OCI-LY7 (cell line): ENCODE data around the gene HAUS2. TPM values are rescaled to one million over a fixed set of nuclear protein-coding genes. Genes with fewer than 3 reads are reported as not detected.

Experiments used
- BruUV-seq: library from RNA; stranded (reverse); fragments of 400-500 nt; replicated peaks from 2 replicates; lab custom pipeline; 2021; lab: Mats Ljungman, UMichigan
- CTCF ChIA-PET: fragments of 300-600 bp; sonication (Branson Sonifier 250); formaldehyde crosslinking; loops from one replicate; lab custom pipeline; 2022; ENCODE audit warnings: antibody characterized with exemption; ENCODE audit not compliant: unreplicated experiment; lab: Charles Lee
- POLR2A ChIA-PET: fragments of 300-600 bp; sonication (Branson Sonifier 250); formaldehyde crosslinking; loops from one replicate; lab custom pipeline; 2022; ENCODE audit warnings: antibody characterized with exemption; lab: Charles Lee
- DNase-seq: peaks from one replicate; pipeline ENCODE4 v3.0.0-alpha.2; 2015; ENCODE audit warnings: low spot score
- H2AFZ ChIP-seq: fragments of 200-600 bp; sonication (generic), shearing (Covaris generic); 2 replicates; pipeline ENCODE4 v1.6.1; 2014; ENCODE audit warnings: mild to moderate bottlenecking, antibody characterized with exemption, low read length, moderate library complexity
- H3K27ac ChIP-seq: fragments of 200-600 bp; sonication (generic); 2 replicates; pipeline ENCODE4 v1.5.1; 2014; ENCODE audit warnings: mixed run types, low read depth, mild to moderate bottlenecking, moderate library complexity, low read length, inconsistent platforms; ENCODE audit not compliant: poor library complexity, severe bottlenecking
- H3K36me3 ChIP-seq: fragments of 200-600 bp; sonication (generic); 2 replicates; pipeline ENCODE4 v1.6.1; 2014; ENCODE audit warnings: mild to moderate bottlenecking, antibody characterized with exemption, low read length, moderate library complexity, mixed read lengths; ENCODE audit not compliant: insufficient read depth
- H3K4me1 ChIP-seq: fragments of 200-600 bp; sonication (generic); 2 replicates; pipeline ENCODE4 v1.5.1; 2014; ENCODE audit warnings: mild to moderate bottlenecking, low read length; ENCODE audit not compliant: insufficient read depth, poor library complexity, severe bottlenecking
- H3K4me2 ChIP-seq: fragments of 200-600 bp; sonication (generic); 2 replicates; pipeline ENCODE4 v1.6.1; 2014; ENCODE audit warnings: mild to moderate bottlenecking, low read length
- H3K4me3 ChIP-seq: fragments of 200-600 bp; sonication (generic); 2 replicates; pipeline ENCODE4 v1.5.1; 2014; ENCODE audit warnings: mild to moderate bottlenecking, low read depth, low read length; ENCODE audit not compliant: poor library complexity, severe bottlenecking
- H3K79me2 ChIP-seq: fragments of 200-600 bp; sonication (generic); 2 replicates; pipeline ENCODE4 v1.6.1; 2016; ENCODE audit warnings: low read depth, mild to moderate bottlenecking, low read length, moderate library complexity, mixed read lengths; ENCODE audit not compliant: insufficient read depth
- H3K9me2 ChIP-seq: fragments of 200-600 bp; sonication (generic); 2 replicates; pipeline ENCODE4 v1.6.1; 2016; ENCODE audit warnings: mild to moderate bottlenecking, low read length, mixed read lengths; ENCODE audit not compliant: insufficient read depth
- H3K9me3 ChIP-seq: fragments of 200-600 bp; sonication (generic); 2 replicates; pipeline ENCODE4 v1.6.1; 2014; ENCODE audit warnings: mild to moderate bottlenecking, mixed run types, low read length, mixed read lengths
- H4K20me1 ChIP-seq: fragments of 200-600 bp; sonication (generic); 2 replicates; pipeline ENCODE4 v1.6.1; 2014; ENCODE audit warnings: mild to moderate bottlenecking, antibody characterized with exemption, low read length, moderate library complexity, mixed read lengths; ENCODE audit not compliant: insufficient read depth
- EZH2phosphoT487 ChIP-seq: fragments of 200-600 bp; sonication (generic); IDR thresholded peaks from 2 replicates; pipeline ENCODE4 v1.6.1; 2018; ENCODE audit warnings: low read depth, borderline replicate concordance, mild to moderate bottlenecking, mixed run types, antibody characterized with exemption, low read length, moderate library complexity, mixed read lengths
- intact Hi-C: fragments of 100-400 bp; cut with micrococcal nuclease; formaldehyde crosslinking; loops from one replicate; pipeline ENCODE4 v1.10.0; 2022; ENCODE audit not compliant: unreplicated experiment
- total RNA-seq, 2 experiments: library from RNA; depleted of rRNA in 1 of 2; stranded (reverse); fragments of >200 nt in 1 of 2; shearing (Covaris generic) in 1 of 2; gene quantifications; 2 replicates each; pipeline ENCODE4 v1.2.3, GENCODE V29; 2014 to 2022
- TF ChIP-seq, protein P1 (sequence below): fragments of 200-600 bp; sonication (generic); conservative IDR thresholded peaks from 2 replicates; pipeline ENCODE4 v1.5.1; 2014; ENCODE audit warnings: mild to moderate bottlenecking, antibody characterized with exemption, low read length, moderate library complexity, mixed read lengths

HAUS2 gene
- total RNA-seq, 2 experiments from 2014 or later: 43.7 to 50.4 TPM

DNA sequence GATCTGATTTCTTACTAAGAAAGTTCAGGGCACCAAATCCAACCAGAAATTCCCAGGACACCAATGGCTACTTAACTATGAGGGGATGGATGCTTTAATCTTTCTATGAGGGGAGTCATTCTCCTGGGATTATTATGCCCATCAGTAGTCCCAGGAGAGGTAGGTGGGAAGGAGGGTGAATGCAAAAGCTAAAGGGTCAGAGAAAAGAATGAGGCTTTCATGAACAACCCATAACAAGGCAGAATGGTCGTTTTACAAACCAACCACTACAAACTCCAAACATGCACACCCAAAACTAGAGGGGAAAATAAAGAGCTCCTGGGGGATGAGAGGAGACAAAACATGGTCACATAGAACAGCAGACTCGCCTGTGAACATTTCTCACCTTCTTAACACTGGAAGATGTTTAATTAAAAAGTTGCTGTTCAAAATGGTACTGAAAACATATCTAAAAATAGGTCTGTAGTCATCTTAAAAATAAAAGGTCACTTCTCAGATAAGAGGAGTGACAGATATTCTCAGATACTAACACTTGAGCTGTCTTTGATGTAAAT lies 30.4 kb downstream of the HAUS2 start:
- BruUV-seq: no TSS peak
- Histone ChIP-seq H3K79me2 (peaks cover 11% of the 10 kb centered on the region; the same call in 1 of the 2 replicates), H3K36me3 (no peaks in the 10 kb centered on the region; the same call in 1 of the 2 replicates), H2AFZ (no peak overlapping the region), H3K4me1 (peaks cover 59% of the 10 kb centered on the region), H3K4me2 (0 out of 2 replicates have a peak overlapping the region, but pooled peaks have one; percentile 1), H4K20me1 (no peaks in the 10 kb centered on the region), H3K9me2 (no peaks in the 10 kb centered on the region), H3K27ac (no peak overlapping the region), H3K4me3 (no peak overlapping the region), H3K9me3 (no peaks in the 10 kb centered on the region; the same call in 1 of the 2 replicates)
- ChIA-PET POLR2A (interaction anchor here (0.6 to 0.7 kb wide), 3 partner anchors 9 to 339 kb away, joined by 3 to 11 read pairs (median 3); no protein-coding TSS in a partner anchor), CTCF (no interaction called here)
- TF ChIP-seq, protein P1, sequence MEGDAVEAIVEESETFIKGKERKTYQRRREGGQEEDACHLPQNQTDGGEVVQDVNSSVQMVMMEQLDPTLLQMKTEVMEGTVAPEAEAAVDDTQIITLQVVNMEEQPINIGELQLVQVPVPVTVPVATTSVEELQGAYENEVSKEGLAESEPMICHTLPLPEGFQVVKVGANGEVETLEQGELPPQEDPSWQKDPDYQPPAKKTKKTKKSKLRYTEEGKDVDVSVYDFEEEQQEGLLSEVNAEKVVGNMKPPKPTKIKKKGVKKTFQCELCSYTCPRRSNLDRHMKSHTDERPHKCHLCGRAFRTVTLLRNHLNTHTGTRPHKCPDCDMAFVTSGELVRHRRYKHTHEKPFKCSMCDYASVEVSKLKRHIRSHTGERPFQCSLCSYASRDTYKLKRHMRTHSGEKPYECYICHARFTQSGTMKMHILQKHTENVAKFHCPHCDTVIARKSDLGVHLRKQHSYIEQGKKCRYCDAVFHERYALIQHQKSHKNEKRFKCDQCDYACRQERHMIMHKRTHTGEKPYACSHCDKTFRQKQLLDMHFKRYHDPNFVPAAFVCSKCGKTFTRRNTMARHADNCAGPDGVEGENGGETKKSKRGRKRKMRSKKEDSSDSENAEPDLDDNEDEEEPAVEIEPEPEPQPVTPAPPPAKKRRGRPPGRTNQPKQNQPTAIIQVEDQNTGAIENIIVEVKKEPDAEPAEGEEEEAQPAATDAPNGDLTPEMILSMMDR: no peak
- TF ChIP-seq EZH2phosphoT487: no peak
- no peak for DNase-seq
- intact Hi-C loops: loop anchor here (5.0 kb wide), 2 partner anchors 73 to 338 kb away; no protein-coding TSS in a partner anchor

DNA sequence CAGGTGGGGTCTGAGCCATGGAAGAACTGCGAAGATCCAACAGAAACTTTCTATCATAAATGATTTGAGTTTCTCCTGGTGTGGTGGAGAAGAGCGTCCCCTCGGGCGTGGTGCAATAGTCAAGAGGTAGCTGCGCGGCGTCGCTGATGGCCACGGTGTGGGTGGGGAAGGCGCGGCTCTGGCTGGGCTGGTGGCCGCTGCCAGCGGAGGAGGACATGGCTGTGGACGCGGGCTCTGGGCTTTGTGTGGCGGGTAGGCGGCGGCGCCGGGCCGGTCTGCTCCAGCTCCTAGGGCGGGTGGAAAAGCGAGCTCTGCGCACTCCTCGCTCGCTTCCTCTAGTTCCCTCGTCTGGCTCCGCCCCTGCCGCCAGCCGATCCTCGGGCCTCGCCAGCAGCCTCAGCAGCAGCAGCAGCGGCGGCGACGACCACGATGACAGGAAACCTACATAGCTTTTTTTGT lies 32.7 kb downstream of the HAUS2 start:
- CTCF ChIA-PET: no interaction called here

More for the DNA sequence above, 32.7 kb downstream of the HAUS2 start:
- no TSS peak for BruUV-seq
- no peak for TF ChIP-seq EZH2phosphoT487
- TF ChIP-seq, protein P1: no peak
- Histone ChIP-seq H3K79me2 (peaks cover 7% of the 10 kb centered on the region; the same call in 1 of the 2 replicates), H3K4me1 (peaks cover 54% of the 10 kb centered on the region), H3K9me3 (no peaks in the 10 kb centered on the region; the same call in 1 of the 2 replicates), H3K9me2 (no peaks in the 10 kb centered on the region), H3K27ac (no peak overlapping the region), H3K36me3 (peaks cover 7% of the 10 kb centered on the region), H3K4me3 (peak overlapping the region; percentile 58), H2AFZ (peak overlapping the region; percentile 24; the same call in 1 of the 2 replicates), H4K20me1 (no peaks in the 10 kb centered on the region), H3K4me2 (peak overlapping the region; percentile 69)
- intact Hi-C loops: no loop called here
- peak; percentile 73 for DNase-seq
- POLR2A ChIA-PET: interaction anchor here (0.5 kb wide), 1 partner anchor 38 kb away, joined by 3 read pairs; no protein-coding TSS in a partner anchor
